ENCODE results near the gene NHLRC2.

- no peak for TF ChIP-seq CTCF (IDR thresholded peaks at IDR 0.05)
- peak; percentile 11 for TF ChIP-seq POLR2A (IDR thresholded peaks at IDR 0.05)
Observed at GRCh38 chr10:113958631-113959382, 104.3 kb downstream of the NHLRC2 start.
